B cell (primary cell): Measurements from ENCODE around the gene TMEM185B. TPM values are rescaled to one million over a fixed set of nuclear protein-coding genes. Genes with fewer than 3 reads are reported as not detected.
"Not testable (repeated sequence)": the region's sequence is repeated elsewhere in the genome, so short reads cannot be mapped to it uniquely, and the experiment has no call there.

ENCODE experiments used
- ATAC-seq: fragments of 200-7000 bp; cut with Tn5 transposase; one replicate; pipeline ENCODE4 v1.10.0; 2021; ENCODE audit warnings: low read depth, mild to moderate bottlenecking, moderate number of reproducible peaks, moderate library complexity
- CTCF ChIA-PET: fragments of 350-600 bp; sonication (Branson Sonifier 250); formaldehyde crosslinking; loops from one replicate; lab custom pipeline; 2021; ENCODE audit warnings: antibody characterized with exemption, inconsistent platforms; lab: Charles Lee
- POLR2A ChIA-PET: fragments of 350-600 bp; sonication (Branson Sonifier 250); formaldehyde crosslinking; loops from one replicate; lab custom pipeline; 2021; ENCODE audit warnings: antibody characterized with exemption; lab: Charles Lee
- DNase-seq: peaks from one replicate; pipeline ENCODE4 v3.0.0; 2013
- H2AFZ ChIP-seq: 2 replicates; pipeline ENCODE4 v1.6.1; 2012; ENCODE audit warnings: mild to moderate bottlenecking, low read depth, low read length; ENCODE audit not compliant: insufficient read depth, poor library complexity, severe bottlenecking
- H3K27ac ChIP-seq, 2 donors: 1 replicate in 1 of 2; 2 replicates in 1 of 2; pipeline ENCODE4 v1.5.1; 2012 to 2013; ENCODE audit warnings: low read length in 2 of 2, mild to moderate bottlenecking in 2 of 2, moderate library complexity in 1 of 2
- H3K27me3 ChIP-seq, 4 experiments: fragments of 200-600 bp in 1 of 4; sonication (generic) in 1 of 4; replicated peaks in 1 of 4; 1 replicate in 2 of 4; 2 replicates in 2 of 4; pipeline versions ENCODE4 v1.6.1 to v1.7.0; 2013 to 2016; ENCODE audit warnings: low read length in 3 of 4, mild to moderate bottlenecking in 2 of 4, mixed read lengths in 1 of 4, moderate library complexity in 1 of 4; ENCODE audit not compliant: insufficient read depth in 4 of 4, control insufficient read depth in 3 of 4; ENCODE audit errors: control extremely low read depth in 1 of 4
- H3K36me3 ChIP-seq, 2 experiments: replicated peaks in 1 of 2; 1 replicate in 1 of 2; 2 replicates in 1 of 2; pipeline versions ENCODE4 v1.6.1 to v1.7.1; 2013; ENCODE audit warnings: low read length in 1 of 2; ENCODE audit not compliant: insufficient read depth in 2 of 2, control insufficient read depth in 1 of 2; ENCODE audit errors: control extremely low read depth in 1 of 2, extremely low read depth in 1 of 2
- H3K4me1 ChIP-seq, 2 donors: fragments of 200-600 bp in 1 of 2; sonication (generic) in 1 of 2; 1 replicate in 1 of 2; 2 replicates in 1 of 2; pipeline versions ENCODE4 v1.5.1 to v1.6.1; 2013 to 2017; ENCODE audit warnings: low read length in 2 of 2; ENCODE audit not compliant: control insufficient read depth in 2 of 2, insufficient read depth in 2 of 2
- H3K4me2 ChIP-seq: replicated peaks from 2 replicates; pipeline ENCODE3; 2012; ENCODE audit warnings: mild to moderate bottlenecking, low read depth, low read length; ENCODE audit not compliant: poor library complexity, severe bottlenecking
- H3K4me3 ChIP-seq, 5 experiments: fragments of 200-600 bp in 1 of 5; sonication (generic) in 1 of 5; 1 replicate in 3 of 5; 2 replicates in 2 of 5; pipeline versions ENCODE4 v1.5.1 to v1.7.0; 2011 to 2016; ENCODE audit warnings: low read length in 4 of 5, mild to moderate bottlenecking in 4 of 5, low read depth in 2 of 5, control low read depth in 1 of 5, moderate library complexity in 1 of 5; ENCODE audit not compliant: insufficient read depth in 1 of 5; ENCODE audit errors: control extremely low read depth in 1 of 5, extremely low read depth in 1 of 5
- H3K79me2 ChIP-seq: fragments of 200-600 bp; sonication (generic); one replicate; pipeline ENCODE4 v1.6.0; 2016; ENCODE audit warnings: low read length; ENCODE audit not compliant: control insufficient read depth, insufficient read depth
- H3K9ac ChIP-seq: fragments of 200-600 bp; sonication (generic); 2 replicates; pipeline ENCODE4 v1.6.1; 2017; ENCODE audit warnings: mild to moderate bottlenecking, low read length, moderate library complexity
- H3K9me3 ChIP-seq, 3 donors: one replicate each; pipeline versions ENCODE4 v1.6.1 to v1.7.1; 2013; ENCODE audit warnings: low read length in 2 of 3; ENCODE audit not compliant: control insufficient read depth in 2 of 3, insufficient read depth in 1 of 3; ENCODE audit errors: control extremely low read depth in 1 of 3
- H4K20me1 ChIP-seq: 2 replicates; pipeline ENCODE4 v1.6.0; 2012; ENCODE audit warnings: mild to moderate bottlenecking, low read length; ENCODE audit not compliant: insufficient read depth, control insufficient read depth, poor library complexity, severe bottlenecking
- H3K27ac Mint-ChIP-seq: one replicate; pipeline ENCODE4 v1.8.0; 2021; ENCODE audit warnings: mixed read lengths
- H3K27me3 Mint-ChIP-seq: one replicate; pipeline ENCODE4 v1.8.0; 2021; ENCODE audit warnings: mixed read lengths
- H3K4me1 Mint-ChIP-seq: one replicate; pipeline ENCODE4 v1.8.0; 2021; ENCODE audit warnings: mixed read lengths
- H3K4me3 Mint-ChIP-seq: one replicate; pipeline ENCODE4 v1.8.0; 2021; ENCODE audit warnings: mixed read lengths
- H3K9me3 Mint-ChIP-seq: one replicate; pipeline ENCODE4 v1.8.0; 2022; ENCODE audit warnings: mixed read lengths; ENCODE audit not compliant: insufficient read depth
- CTCF ChIP-seq: fragments of 200-600 bp; IDR thresholded peaks from one replicate; pipeline ENCODE4 v1.8.0; 2022; ENCODE audit warnings: antibody characterized with exemption, mild to moderate bottlenecking
- EZH2 ChIP-seq: IDR thresholded peaks from 2 replicates; pipeline ENCODE4 v1.6.1; 2012; ENCODE audit warnings: borderline replicate concordance, low read depth, mild to moderate bottlenecking, moderate library complexity, low read length; ENCODE audit not compliant: insufficient read depth, poor library complexity, severe bottlenecking
- WGBS: methylation state at CpG from one replicate; pipeline ENCODE4 v1.1.5; 2013; ENCODE audit warnings: missing lambda C conversion rate; ENCODE audit not compliant: insufficient coverage; 5-methylcytosine and 5-hydroxymethylcytosine counted together
- intact Hi-C: fragments of 100-400 bp; cut with micrococcal nuclease; formaldehyde crosslinking; loops from one replicate; pipeline ENCODE4 v1.10.0; 2022
- polyA plus RNA-seq: library from polyadenylated mRNA; depleted of rRNA; stranded (reverse); fragments of >200 nt; gene quantifications from 2 replicates; pipeline ENCODE4 v1.2.3, GENCODE V29; 2012
- total RNA-seq, 2 donors: library from RNA; stranded (reverse); fragments of 120-200 nt in 1 of 2; gene quantifications; 1 replicate in 1 of 2; 2 replicates in 1 of 2; pipeline versions ENCODE4 v1.2.3 to v1.2.4, GENCODE V29; 2013 to 2022

The TMEM185B gene
- total and polyA plus RNA-seq, 2 donors (not counting 1 experiment from before 2014, with no cell fraction given): 29.6 to 36.4 TPM

GRCh38 chr2:120260736-120261135, 37.5 kb upstream of the TMEM185B start:
- H3K79me2 ChIP-seq: peaks cover 84% of the 10 kb centered on the region
- H3K4me2 ChIP-seq: peak overlapping the region; percentile 2
- no peak overlapping the region for H3K9ac ChIP-seq
- no peaks in the 10 kb centered on the region for H3K27me3 ChIP-seq
- peaks cover 0 to 16% (median 7%) of the 10 kb centered on the region in 3 donors for H3K9me3 ChIP-seq
- intact Hi-C loops: no loop called here
- no peak overlapping the region for H3K27ac Mint-ChIP-seq
- H3K4me3 Mint-ChIP-seq: no peak overlapping the region
- ATAC-seq: no peak
- ChIA-PET POLR2A (no interaction called here), CTCF (interaction anchor here (1.2 kb wide), 1 partner anchor 18 kb away, joined by 3 read pairs; no protein-coding TSS in a partner anchor)
- H3K4me1 Mint-ChIP-seq: peaks cover 42% of the 10 kb centered on the region
- H3K27me3 Mint-ChIP-seq: no peaks in the 10 kb centered on the region
- DNase-seq: no peak
- WGBS: 94% methylated on average over 4 of the region's 5 CpGs
- peaks cover 58% of the 10 kb centered on the region for H4K20me1 ChIP-seq
- TF ChIP-seq CTCF (no peak), EZH2 (no peak)
- H3K4me3 ChIP-seq: no peak overlapping the region
- H3K36me3 ChIP-seq: peaks cover 0 to 3% of the 10 kb centered on the region in 2 experiments
- no peak overlapping the region for H2AFZ ChIP-seq
- peaks cover 4% of the 10 kb centered on the region for H3K9me3 Mint-ChIP-seq
- H3K27ac ChIP-seq: no peak overlapping the region
- peaks cover 46 to 61% of the 10 kb centered on the region in 2 donors for H3K4me1 ChIP-seq

- H3K4me3 ChIP-seq, H3K9me3 Mint-ChIP-seq, H3K9ac ChIP-seq, H3K27ac ChIP-seq, ATAC-seq, H3K27ac Mint-ChIP-seq, H3K27me3 Mint-ChIP-seq, DNase-seq, H3K4me2 ChIP-seq, H3K27me3 ChIP-seq, H2AFZ ChIP-seq, H3K36me3 ChIP-seq, POLR2A ChIA-PET, H3K4me3 Mint-ChIP-seq, intact Hi-C loops: not testable (repeated sequence)
- peaks cover 50% of the 10 kb centered on the region for H4K20me1 ChIP-seq
- H3K4me1 Mint-ChIP-seq: peaks cover 43% of the 10 kb centered on the region
- CTCF ChIA-PET: interaction anchor here (1.2 kb wide), 1 partner anchor 19 kb away, joined by 3 read pairs; no protein-coding TSS in a partner anchor
- 100% methylated on average over 2 of the region's 15 CpGs for WGBS
- peaks cover 84% of the 10 kb centered on the region for H3K79me2 ChIP-seq
- H3K4me1 ChIP-seq: peaks cover 47 to 63% of the 10 kb centered on the region in 2 donors
- peaks cover 0 to 16% (median 7%) of the 10 kb centered on the region in 3 donors for H3K9me3 ChIP-seq
Observed at GRCh38 chr2:120259939-120260338, 36.7 kb upstream of the TMEM185B start.
